Endothelial cell (in vitro differentiated cells): ENCODE measurements around the gene NOXA1. TPM values are rescaled to one million over a fixed set of nuclear protein-coding genes. Genes with fewer than 3 reads are reported as not detected.
"Not testable (repeated sequence)": the region's sequence is repeated elsewhere in the genome, so short reads cannot be mapped to it uniquely, and the experiment has no call there.

Source experiments
- DNase-seq: peaks from one replicate; pipeline ENCODE4 v3.0.0; 2021; ENCODE audit warnings: low spot score
- H3K27ac Mint-ChIP-seq: one replicate; pipeline ENCODE4 v1.8.0; 2021; ENCODE audit warnings: mixed read lengths, inconsistent platforms; ENCODE audit not compliant: unreplicated experiment
- H3K27me3 Mint-ChIP-seq: one replicate; pipeline ENCODE4 v1.8.0; 2021; ENCODE audit warnings: mild to moderate bottlenecking, moderate library complexity, mixed read lengths, inconsistent platforms; ENCODE audit not compliant: unreplicated experiment
- H3K36me3 Mint-ChIP-seq: one replicate; pipeline ENCODE4 v1.8.0; 2021; ENCODE audit warnings: mild to moderate bottlenecking, low read depth, mixed read lengths, inconsistent platforms; ENCODE audit not compliant: unreplicated experiment
- H3K4me1 Mint-ChIP-seq: one replicate; pipeline ENCODE4 v1.8.0; 2021; ENCODE audit warnings: mild to moderate bottlenecking, mixed read lengths, inconsistent platforms; ENCODE audit not compliant: unreplicated experiment
- H3K4me3 Mint-ChIP-seq: one replicate; pipeline ENCODE4 v1.8.0; 2021; ENCODE audit warnings: mild to moderate bottlenecking, mixed read lengths, inconsistent platforms; ENCODE audit not compliant: unreplicated experiment
- H3K9me3 Mint-ChIP-seq: one replicate; pipeline ENCODE4 v1.8.0; 2021; ENCODE audit warnings: mixed read lengths, inconsistent platforms; ENCODE audit not compliant: unreplicated experiment
- total RNA-seq: library from RNA; stranded (reverse); fragmentation: NEBNext Ultra II Directional; extraction: Animal tissue kit (Norgen Biotek cat#: 25700); gene quantifications from one replicate; pipeline ENCODE4 v1.2.1, GENCODE V29; 2021; ENCODE audit not compliant: unreplicated experiment
- TF ChIP-seq, protein P1 (sequence below): fragments of 200-600 bp; sonication (generic); IDR thresholded peaks from one replicate; pipeline ENCODE4 v1.5.0; 2021; ENCODE audit warnings: antibody characterized with exemption; ENCODE audit not compliant: unreplicated experiment

NOXA1 gene
- total RNA-seq, 1 donor from 2014 or later, result 0.36 TPM

DNA sequence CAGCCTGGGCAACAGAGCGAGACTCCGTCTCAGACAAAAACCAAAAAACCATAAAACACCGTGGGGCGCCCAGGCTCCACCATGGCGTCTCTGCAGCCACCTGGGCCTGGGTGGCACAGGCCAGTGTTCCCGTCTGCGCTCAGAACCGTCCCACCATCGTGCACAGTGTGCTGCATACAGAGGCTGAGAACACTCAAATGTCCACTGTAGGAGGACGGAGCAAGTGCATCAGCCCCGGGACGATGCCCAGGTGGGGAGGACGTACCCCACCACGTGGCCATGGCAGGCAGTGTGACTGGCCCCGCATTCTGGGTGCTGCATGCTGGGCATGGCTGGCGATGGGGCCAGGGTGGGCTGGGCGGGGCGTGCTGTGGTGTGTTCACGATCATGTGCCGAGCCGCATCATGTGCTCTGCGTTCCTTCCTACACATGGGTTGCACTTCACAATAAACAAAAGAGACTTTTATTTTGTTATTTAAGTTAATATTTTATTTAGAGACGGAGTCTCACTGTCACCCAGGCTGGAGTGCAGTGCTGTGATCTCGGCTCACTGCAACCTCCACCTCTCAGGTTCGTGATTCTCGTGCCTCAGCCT, 38.0 kb upstream of the NOXA1 start:
- Mint-ChIP-seq H3K9me3 (no peaks in the 10 kb centered on the region), H3K36me3 (peaks cover 3% of the 10 kb centered on the region), H3K27ac (no peak overlapping the region), H3K27me3 (peaks cover 5% of the 10 kb centered on the region), H3K4me1 (peaks cover 4% of the 10 kb centered on the region), H3K4me3 (no peak overlapping the region)
- DNase-seq, result no peak
- TF ChIP-seq, protein P1, sequence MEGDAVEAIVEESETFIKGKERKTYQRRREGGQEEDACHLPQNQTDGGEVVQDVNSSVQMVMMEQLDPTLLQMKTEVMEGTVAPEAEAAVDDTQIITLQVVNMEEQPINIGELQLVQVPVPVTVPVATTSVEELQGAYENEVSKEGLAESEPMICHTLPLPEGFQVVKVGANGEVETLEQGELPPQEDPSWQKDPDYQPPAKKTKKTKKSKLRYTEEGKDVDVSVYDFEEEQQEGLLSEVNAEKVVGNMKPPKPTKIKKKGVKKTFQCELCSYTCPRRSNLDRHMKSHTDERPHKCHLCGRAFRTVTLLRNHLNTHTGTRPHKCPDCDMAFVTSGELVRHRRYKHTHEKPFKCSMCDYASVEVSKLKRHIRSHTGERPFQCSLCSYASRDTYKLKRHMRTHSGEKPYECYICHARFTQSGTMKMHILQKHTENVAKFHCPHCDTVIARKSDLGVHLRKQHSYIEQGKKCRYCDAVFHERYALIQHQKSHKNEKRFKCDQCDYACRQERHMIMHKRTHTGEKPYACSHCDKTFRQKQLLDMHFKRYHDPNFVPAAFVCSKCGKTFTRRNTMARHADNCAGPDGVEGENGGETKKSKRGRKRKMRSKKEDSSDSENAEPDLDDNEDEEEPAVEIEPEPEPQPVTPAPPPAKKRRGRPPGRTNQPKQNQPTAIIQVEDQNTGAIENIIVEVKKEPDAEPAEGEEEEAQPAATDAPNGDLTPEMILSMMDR, result no peak

DNA sequence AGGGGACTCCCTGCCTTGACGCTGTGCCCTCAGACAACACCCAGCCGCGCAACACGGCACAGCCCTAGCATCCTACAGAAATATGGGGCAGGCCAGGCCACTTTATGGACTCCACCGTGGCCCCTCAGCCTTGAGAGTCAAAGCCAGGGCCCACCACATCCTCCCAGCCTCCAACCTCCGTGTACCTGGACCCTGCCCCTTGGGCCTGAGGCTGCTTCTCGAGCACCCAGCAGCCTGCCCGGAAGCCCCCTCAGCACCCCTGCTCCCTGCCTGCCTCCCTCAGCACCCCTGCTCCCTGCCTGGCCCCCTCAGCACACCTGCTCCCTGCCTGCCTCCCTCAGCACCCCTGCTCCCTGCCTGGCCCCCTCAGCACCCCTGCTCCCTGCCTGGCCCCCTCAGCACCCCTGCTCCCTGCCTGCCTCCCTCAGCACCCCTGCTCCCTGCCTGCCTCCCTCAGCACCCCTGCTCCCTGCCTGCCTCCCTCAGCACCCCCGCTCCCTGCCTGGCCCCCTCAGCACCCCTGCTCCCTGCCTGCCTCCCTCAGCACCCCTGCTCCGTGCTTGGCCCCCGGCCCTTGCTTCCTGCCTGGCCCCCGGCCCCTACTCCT, 36.6 kb upstream of the NOXA1 start:
- H3K4me3 Mint-ChIP-seq, H3K27ac Mint-ChIP-seq, H3K27me3 Mint-ChIP-seq, H3K9me3 Mint-ChIP-seq, H3K4me1 Mint-ChIP-seq, DNase-seq, H3K36me3 Mint-ChIP-seq: not testable (repeated sequence)

DNA sequence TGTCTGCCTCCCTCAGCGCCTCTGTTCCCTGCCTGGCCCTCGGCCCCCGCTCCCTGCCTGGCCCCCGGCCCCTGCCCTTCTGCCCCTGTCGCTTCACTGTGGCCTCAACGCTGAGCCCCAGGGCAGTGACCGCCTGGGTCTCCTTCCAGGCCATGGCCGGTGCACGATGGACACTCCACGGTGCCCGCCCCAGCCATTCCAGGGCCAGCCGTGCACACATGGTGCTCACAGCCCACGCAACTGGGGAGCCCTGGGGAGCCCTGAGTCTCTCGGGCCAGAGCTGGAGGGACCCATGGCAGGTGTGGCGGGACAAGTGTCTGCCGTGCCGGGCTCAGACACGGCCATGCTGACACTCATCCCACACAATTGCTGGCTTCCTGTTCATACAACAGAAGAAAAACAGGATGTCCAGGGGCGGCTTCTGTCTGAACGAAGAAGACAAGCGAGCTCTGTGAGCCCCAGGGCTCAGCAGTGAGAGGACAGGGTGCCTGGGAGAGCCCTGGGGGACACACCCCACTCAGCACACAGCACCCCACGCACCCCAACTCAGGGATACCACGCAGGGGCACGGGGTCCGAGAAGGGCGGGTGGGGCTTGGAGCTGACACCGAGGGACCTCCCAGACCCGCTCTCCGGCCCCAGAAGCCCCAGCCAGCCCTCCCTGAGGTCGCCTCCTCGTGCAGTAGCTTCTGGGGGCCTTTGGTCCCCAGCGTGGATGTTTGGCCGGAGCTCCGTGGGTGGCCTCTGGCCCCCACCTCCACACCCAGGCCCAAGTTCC, 35.9 kb upstream of the NOXA1 start:
- Mint-ChIP-seq H3K27me3 (peaks cover 8% of the 10 kb centered on the region), H3K4me3 (no peak overlapping the region), H3K9me3 (no peaks in the 10 kb centered on the region), H3K27ac (peak overlapping the region; percentile 86), H3K36me3 (peaks cover 6% of the 10 kb centered on the region), H3K4me1 (peaks cover 6% of the 10 kb centered on the region)
- TF ChIP-seq, protein P1, result no peak
- no peak for DNase-seq

DNA sequence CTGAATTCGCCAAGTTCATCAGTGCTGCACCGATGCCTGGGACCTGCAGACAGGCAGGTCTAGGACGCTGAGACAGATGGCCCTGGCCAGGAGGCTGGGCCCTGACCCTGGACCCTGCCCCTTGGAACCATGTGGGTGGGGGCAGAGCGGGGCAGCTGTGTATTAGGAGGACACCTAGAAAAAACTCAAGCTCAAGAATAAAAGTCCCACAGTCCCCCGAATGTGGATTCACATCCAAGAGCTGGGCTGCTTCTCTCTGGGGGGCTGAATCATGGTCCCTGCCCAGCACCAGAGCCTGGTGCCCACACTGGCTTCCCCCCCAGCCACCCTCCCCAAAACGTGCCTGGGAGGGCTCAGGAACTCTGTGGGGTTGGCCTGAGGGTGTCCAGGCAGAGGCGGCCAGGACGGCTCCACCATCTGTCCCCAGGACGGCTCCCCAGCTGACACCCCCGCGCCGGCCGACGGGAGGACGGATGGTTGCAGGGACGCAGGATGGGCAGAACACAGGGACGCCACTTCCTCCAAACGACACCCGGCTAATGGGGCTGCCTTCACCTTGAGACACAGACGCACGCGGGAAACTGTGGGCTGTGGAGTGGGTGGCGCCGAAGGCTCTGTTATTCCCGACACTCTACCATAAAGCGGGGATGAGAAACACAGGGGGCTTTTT, 35.2 kb upstream of the NOXA1 start:
- Mint-ChIP-seq H3K36me3 (peaks cover 4% of the 10 kb centered on the region), H3K4me3 (no peak overlapping the region)

More for the DNA sequence above, 35.2 kb upstream of the NOXA1 start:
- H3K4me1 Mint-ChIP-seq, result peaks cover 6% of the 10 kb centered on the region
- H3K9me3 Mint-ChIP-seq, result no peaks in the 10 kb centered on the region
- no peak for DNase-seq
- TF ChIP-seq, protein P1, result no peak
- H3K27me3 Mint-ChIP-seq, result peaks cover 8% of the 10 kb centered on the region
- peak overlapping the region; percentile 86 for H3K27ac Mint-ChIP-seq
